GM13977 (cell line): Measurements from ENCODE around the gene PLEKHO2.
A peak's percentile ranks its signal among the peaks of the same experiment; 100 is the strongest.

Experiments used
- DNase-seq: peaks from one replicate; pipeline ENCODE4 v3.0.0; 2012; ENCODE audit warnings: low spot score
- CTCF ChIP-seq: IDR thresholded peaks from 2 replicates; pipeline ENCODE4 v1.5.1; 2012; ENCODE audit warnings: mild to moderate bottlenecking, control low read depth; ENCODE audit not compliant: insufficient read depth; ENCODE audit errors: extremely low read depth, missing control alignments
- in situ Hi-C: fragments of 300-500 bp; cut with MboI; formaldehyde crosslinking; loops from one replicate; pipeline ENCODE4 v1.12.0; 2022; ENCODE audit warnings: low sequenced_read_pairs, low pct_unique_long_range_greater_than_20kb, mixed read lengths, inconsistent platforms; ENCODE audit not compliant: unreplicated experiment

PLEKHO2 gene

GRCh38 chr15:64870353-64870752 lies 28.6 kb downstream of the PLEKHO2 start:
- in situ Hi-C loops = no loop called here
- DNase-seq = no peak
- TF ChIP-seq CTCF = no peak

DNA sequence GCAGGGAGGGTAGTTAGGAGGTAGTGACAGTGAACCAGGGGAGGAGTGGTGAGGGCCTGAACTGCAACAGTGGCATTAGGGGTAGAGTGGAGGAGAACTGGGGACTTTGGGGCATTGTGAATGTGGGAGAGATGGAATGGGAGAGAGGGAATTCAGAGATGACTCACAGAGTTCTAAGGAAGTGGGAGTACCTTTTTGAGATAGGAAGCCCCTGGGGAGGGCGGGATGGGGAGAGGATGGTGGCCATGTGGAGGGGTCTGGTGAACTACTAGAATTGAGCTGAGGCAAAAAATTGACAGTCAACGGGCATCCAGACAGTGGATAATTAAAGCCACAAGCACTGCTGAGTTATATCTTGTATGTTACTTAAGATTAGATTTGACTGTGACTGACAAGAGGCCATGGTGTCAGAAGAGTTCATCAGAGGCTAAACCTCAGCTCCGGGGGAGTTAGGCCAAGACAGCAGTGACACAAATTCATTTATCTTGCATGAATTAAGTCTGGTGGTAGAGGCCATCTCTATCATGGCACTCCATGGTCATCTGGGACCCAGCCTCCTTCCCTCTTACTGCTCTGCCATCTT lies 34.0 kb downstream of the PLEKHO2 start:
- no peak for DNase-seq
- in situ Hi-C loops = no loop called here
- TF ChIP-seq CTCF = no peak

DNA sequence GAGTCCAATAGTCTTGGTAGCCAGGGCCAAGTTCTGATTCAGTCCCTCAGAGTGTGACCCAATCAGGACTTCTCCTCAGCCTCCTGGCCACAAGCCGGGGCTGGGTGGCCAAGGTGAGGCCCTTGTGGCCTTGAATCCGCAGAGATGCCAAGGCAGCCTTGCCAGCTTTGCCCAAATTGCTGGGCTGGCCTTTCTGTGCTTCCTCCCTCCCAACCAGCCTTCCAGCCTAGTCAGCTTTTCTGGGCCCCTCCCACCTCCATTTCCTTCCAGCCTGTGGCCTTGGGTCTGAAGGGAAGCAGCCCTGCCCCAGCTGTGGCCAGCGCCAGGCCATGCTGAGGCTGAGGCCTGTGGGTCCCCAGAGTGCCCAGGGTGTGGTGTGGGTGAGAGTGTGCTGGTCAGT lies 35.7 kb downstream of the PLEKHO2 start:
- DNase-seq = no peak
- in situ Hi-C loops = no loop called here
- TF ChIP-seq CTCF = no peak

DNA sequence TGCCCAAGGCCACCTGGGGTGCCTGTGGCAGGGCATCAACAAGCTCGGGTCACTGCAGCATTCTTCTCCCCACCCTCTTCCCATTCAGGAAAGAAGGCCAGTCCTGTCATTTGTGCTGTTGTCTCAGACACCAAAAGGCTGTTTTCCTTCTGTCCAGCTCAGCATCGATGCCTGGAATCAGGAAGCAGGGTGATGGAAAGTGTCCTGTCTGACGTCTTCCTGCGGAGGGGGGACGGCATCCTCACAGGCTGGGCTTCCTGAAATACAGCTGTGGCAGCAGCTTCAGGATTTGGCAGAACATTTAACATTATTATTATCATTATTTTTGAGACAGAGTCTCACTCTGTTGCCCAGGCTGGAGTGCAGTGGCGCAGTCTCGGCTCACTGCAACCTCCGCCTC lies 37.0 kb downstream of the PLEKHO2 start:
- TF ChIP-seq CTCF = no peak
- in situ Hi-C loops = no loop called here
- DNase-seq = no peak

GRCh38 chr15:64883100-64883581 lies 41.4 kb downstream of the PLEKHO2 start:
- TF ChIP-seq CTCF = no peak
- in situ Hi-C loops = no loop called here
- DNase-seq = peak; percentile 75

DNA sequence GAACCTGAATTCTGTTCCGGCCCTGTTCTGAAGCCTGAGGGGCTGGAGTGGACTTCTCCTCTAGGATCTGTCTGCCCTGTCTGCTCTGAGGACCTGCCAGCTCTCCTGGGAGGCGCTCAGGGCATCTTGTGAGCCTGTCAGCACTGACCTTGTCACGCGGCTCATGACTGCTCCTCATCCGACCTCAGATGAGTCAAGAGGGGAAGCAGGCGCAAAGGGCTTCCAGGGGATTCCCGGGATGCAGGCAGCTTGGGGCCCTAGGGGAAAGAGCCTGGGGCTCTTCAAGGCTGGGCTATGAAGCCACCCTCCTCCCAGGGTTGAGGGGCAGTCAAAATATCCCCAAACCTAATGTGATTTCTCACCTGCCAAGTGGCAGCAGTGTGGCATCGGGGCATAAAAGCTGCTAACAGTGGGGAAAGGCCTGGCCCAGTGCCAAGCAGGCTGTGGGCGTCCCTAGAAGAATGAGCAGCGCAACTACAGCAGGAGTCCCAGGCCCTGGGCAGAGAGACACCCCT lies 42.3 kb downstream of the PLEKHO2 start:
- TF ChIP-seq CTCF = no peak
- in situ Hi-C loops = no loop called here
- peak; percentile 65 for DNase-seq
